B cell (primary cell): ENCODE measurements around the gene CACNB2. TPM values are rescaled to one million over a fixed set of nuclear protein-coding genes. Genes with fewer than 3 reads are reported as not detected.

Experiments used
- ATAC-seq: fragments of 200-7000 bp; cut with Tn5 transposase; one replicate; pipeline ENCODE4 v1.10.0; 2021; ENCODE audit warnings: low read depth, mild to moderate bottlenecking, moderate number of reproducible peaks, moderate library complexity
- CTCF ChIA-PET: fragments of 350-600 bp; sonication (Branson Sonifier 250); formaldehyde crosslinking; loops from one replicate; lab custom pipeline; 2021; ENCODE audit warnings: antibody characterized with exemption, inconsistent platforms; lab: Charles Lee
- POLR2A ChIA-PET: fragments of 350-600 bp; sonication (Branson Sonifier 250); formaldehyde crosslinking; loops from one replicate; lab custom pipeline; 2021; ENCODE audit warnings: antibody characterized with exemption; lab: Charles Lee
- DNase-seq: peaks from one replicate; pipeline ENCODE4 v3.0.0; 2013
- H2AFZ ChIP-seq: 2 replicates; pipeline ENCODE4 v1.6.1; 2012; ENCODE audit warnings: mild to moderate bottlenecking, low read depth, low read length; ENCODE audit not compliant: insufficient read depth, poor library complexity, severe bottlenecking
- H3K27ac ChIP-seq, 2 donors: 1 replicate in 1 of 2; 2 replicates in 1 of 2; pipeline ENCODE4 v1.5.1; 2012 to 2013; ENCODE audit warnings: low read length in 2 of 2, mild to moderate bottlenecking in 2 of 2, moderate library complexity in 1 of 2
- H3K27me3 ChIP-seq, 4 experiments: fragments of 200-600 bp in 1 of 4; sonication (generic) in 1 of 4; replicated peaks in 1 of 4; 1 replicate in 2 of 4; 2 replicates in 2 of 4; pipeline versions ENCODE4 v1.6.1 to v1.7.0; 2013 to 2016; ENCODE audit warnings: low read length in 3 of 4, mild to moderate bottlenecking in 2 of 4, mixed read lengths in 1 of 4, moderate library complexity in 1 of 4; ENCODE audit not compliant: insufficient read depth in 4 of 4, control insufficient read depth in 3 of 4; ENCODE audit errors: control extremely low read depth in 1 of 4
- H3K36me3 ChIP-seq, 2 experiments: replicated peaks in 1 of 2; 1 replicate in 1 of 2; 2 replicates in 1 of 2; pipeline versions ENCODE4 v1.6.1 to v1.7.1; 2013; ENCODE audit warnings: low read length in 1 of 2; ENCODE audit not compliant: insufficient read depth in 2 of 2, control insufficient read depth in 1 of 2; ENCODE audit errors: control extremely low read depth in 1 of 2, extremely low read depth in 1 of 2
- H3K4me1 ChIP-seq, 2 donors: fragments of 200-600 bp in 1 of 2; sonication (generic) in 1 of 2; 1 replicate in 1 of 2; 2 replicates in 1 of 2; pipeline versions ENCODE4 v1.5.1 to v1.6.1; 2013 to 2017; ENCODE audit warnings: low read length in 2 of 2; ENCODE audit not compliant: control insufficient read depth in 2 of 2, insufficient read depth in 2 of 2
- H3K4me2 ChIP-seq: replicated peaks from 2 replicates; pipeline ENCODE3; 2012; ENCODE audit warnings: mild to moderate bottlenecking, low read depth, low read length; ENCODE audit not compliant: poor library complexity, severe bottlenecking
- H3K4me3 ChIP-seq, 5 experiments: fragments of 200-600 bp in 1 of 5; sonication (generic) in 1 of 5; 1 replicate in 3 of 5; 2 replicates in 2 of 5; pipeline versions ENCODE4 v1.5.1 to v1.7.0; 2011 to 2016; ENCODE audit warnings: low read length in 4 of 5, mild to moderate bottlenecking in 4 of 5, low read depth in 2 of 5, control low read depth in 1 of 5, moderate library complexity in 1 of 5; ENCODE audit not compliant: insufficient read depth in 1 of 5; ENCODE audit errors: control extremely low read depth in 1 of 5, extremely low read depth in 1 of 5
- H3K79me2 ChIP-seq: fragments of 200-600 bp; sonication (generic); one replicate; pipeline ENCODE4 v1.6.0; 2016; ENCODE audit warnings: low read length; ENCODE audit not compliant: control insufficient read depth, insufficient read depth
- H3K9ac ChIP-seq: fragments of 200-600 bp; sonication (generic); 2 replicates; pipeline ENCODE4 v1.6.1; 2017; ENCODE audit warnings: mild to moderate bottlenecking, low read length, moderate library complexity
- H3K9me3 ChIP-seq, 3 donors: one replicate each; pipeline versions ENCODE4 v1.6.1 to v1.7.1; 2013; ENCODE audit warnings: low read length in 2 of 3; ENCODE audit not compliant: control insufficient read depth in 2 of 3, insufficient read depth in 1 of 3; ENCODE audit errors: control extremely low read depth in 1 of 3
- H4K20me1 ChIP-seq: 2 replicates; pipeline ENCODE4 v1.6.0; 2012; ENCODE audit warnings: mild to moderate bottlenecking, low read length; ENCODE audit not compliant: insufficient read depth, control insufficient read depth, poor library complexity, severe bottlenecking
- H3K27ac Mint-ChIP-seq: one replicate; pipeline ENCODE4 v1.8.0; 2021; ENCODE audit warnings: mixed read lengths
- H3K27me3 Mint-ChIP-seq: one replicate; pipeline ENCODE4 v1.8.0; 2021; ENCODE audit warnings: mixed read lengths
- H3K4me1 Mint-ChIP-seq: one replicate; pipeline ENCODE4 v1.8.0; 2021; ENCODE audit warnings: mixed read lengths
- H3K4me3 Mint-ChIP-seq: one replicate; pipeline ENCODE4 v1.8.0; 2021; ENCODE audit warnings: mixed read lengths
- H3K9me3 Mint-ChIP-seq: one replicate; pipeline ENCODE4 v1.8.0; 2022; ENCODE audit warnings: mixed read lengths; ENCODE audit not compliant: insufficient read depth
- EZH2 ChIP-seq: IDR thresholded peaks from 2 replicates; pipeline ENCODE4 v1.6.1; 2012; ENCODE audit warnings: borderline replicate concordance, low read depth, mild to moderate bottlenecking, moderate library complexity, low read length; ENCODE audit not compliant: insufficient read depth, poor library complexity, severe bottlenecking
- WGBS: methylation state at CpG from one replicate; pipeline ENCODE4 v1.1.5; 2013; ENCODE audit warnings: missing lambda C conversion rate; ENCODE audit not compliant: insufficient coverage; 5-methylcytosine and 5-hydroxymethylcytosine counted together
- intact Hi-C: fragments of 100-400 bp; cut with micrococcal nuclease; formaldehyde crosslinking; loops from one replicate; pipeline ENCODE4 v1.10.0; 2022
- polyA plus RNA-seq: library from polyadenylated mRNA; depleted of rRNA; stranded (reverse); fragments of >200 nt; gene quantifications from 2 replicates; pipeline ENCODE4 v1.2.3, GENCODE V29; 2012
- total RNA-seq, 2 donors: library from RNA; stranded (reverse); fragments of 120-200 nt in 1 of 2; gene quantifications; 1 replicate in 1 of 2; 2 replicates in 1 of 2; pipeline versions ENCODE4 v1.2.3 to v1.2.4, GENCODE V29; 2013 to 2022
- TF ChIP-seq, protein P1 (sequence below): fragments of 200-600 bp; IDR thresholded peaks from one replicate; pipeline ENCODE4 v1.8.0; 2022; ENCODE audit warnings: antibody characterized with exemption, mild to moderate bottlenecking

CACNB2 gene
- total and polyA plus RNA-seq, 2 donors (not counting 1 experiment from before 2014, with no cell fraction given): not detected

DNA sequence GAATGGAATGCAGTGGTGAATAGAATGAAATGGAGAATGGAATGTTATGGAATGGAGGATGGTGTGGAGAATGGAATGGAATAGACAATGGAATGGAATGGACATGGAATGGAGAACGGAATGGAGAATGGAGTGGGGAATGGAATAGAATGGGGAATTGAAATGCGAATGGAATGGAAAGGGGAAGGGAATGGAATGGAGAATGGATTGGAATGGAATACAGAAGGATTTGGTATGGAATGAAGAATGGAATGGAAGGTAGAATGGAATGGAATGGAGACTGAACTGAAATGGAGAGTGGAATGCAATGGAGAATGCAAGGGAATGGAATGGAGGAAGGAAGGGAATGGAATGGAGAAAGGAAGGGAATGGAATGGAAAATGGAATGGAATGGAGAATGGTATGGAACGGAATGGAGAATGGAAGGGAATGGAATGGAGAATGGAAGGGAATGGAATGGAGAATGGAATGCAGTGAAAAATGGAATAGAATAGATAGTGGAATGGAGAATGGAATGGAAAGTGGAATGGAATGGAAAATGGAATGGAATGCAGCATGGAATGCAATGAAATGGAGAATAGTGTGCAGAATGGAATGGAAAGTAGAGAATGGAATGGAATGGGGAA, 416.4 kb downstream of the CACNB2 start:
- Mint-ChIP-seq H3K27ac (no peak overlapping the region), H3K9me3 (no peaks in the 10 kb centered on the region), H3K4me3 (no peak overlapping the region), H3K27me3 (no peaks in the 10 kb centered on the region), H3K4me1 (no peaks in the 10 kb centered on the region)
- H3K36me3 ChIP-seq: peaks cover 8 to 56% of the 10 kb centered on the region in 2 experiments
- H3K27me3 ChIP-seq: no peaks in the 10 kb centered on the region
- H3K4me3 ChIP-seq: no peak overlapping the region
- ATAC-seq (no peak), DNase-seq (no peak)
- CTCF ChIA-PET: no interaction called here
- H3K4me2 ChIP-seq: no peak overlapping the region
- 100% methylated on average over 3 of the region's 3 CpGs for WGBS
- intact Hi-C loops: no loop called here
- no peaks in the 10 kb centered on the region for H3K79me2 ChIP-seq
- H3K4me1 ChIP-seq: no peaks in the 10 kb centered on the region
- H3K9me3 ChIP-seq: peaks cover 0 to 43% (median 7%) of the 10 kb centered on the region in 3 donors
- no peak overlapping the region for H3K9ac ChIP-seq
- no peak overlapping the region for H2AFZ ChIP-seq
- H4K20me1 ChIP-seq: no peaks in the 10 kb centered on the region
- TF ChIP-seq, protein P1, sequence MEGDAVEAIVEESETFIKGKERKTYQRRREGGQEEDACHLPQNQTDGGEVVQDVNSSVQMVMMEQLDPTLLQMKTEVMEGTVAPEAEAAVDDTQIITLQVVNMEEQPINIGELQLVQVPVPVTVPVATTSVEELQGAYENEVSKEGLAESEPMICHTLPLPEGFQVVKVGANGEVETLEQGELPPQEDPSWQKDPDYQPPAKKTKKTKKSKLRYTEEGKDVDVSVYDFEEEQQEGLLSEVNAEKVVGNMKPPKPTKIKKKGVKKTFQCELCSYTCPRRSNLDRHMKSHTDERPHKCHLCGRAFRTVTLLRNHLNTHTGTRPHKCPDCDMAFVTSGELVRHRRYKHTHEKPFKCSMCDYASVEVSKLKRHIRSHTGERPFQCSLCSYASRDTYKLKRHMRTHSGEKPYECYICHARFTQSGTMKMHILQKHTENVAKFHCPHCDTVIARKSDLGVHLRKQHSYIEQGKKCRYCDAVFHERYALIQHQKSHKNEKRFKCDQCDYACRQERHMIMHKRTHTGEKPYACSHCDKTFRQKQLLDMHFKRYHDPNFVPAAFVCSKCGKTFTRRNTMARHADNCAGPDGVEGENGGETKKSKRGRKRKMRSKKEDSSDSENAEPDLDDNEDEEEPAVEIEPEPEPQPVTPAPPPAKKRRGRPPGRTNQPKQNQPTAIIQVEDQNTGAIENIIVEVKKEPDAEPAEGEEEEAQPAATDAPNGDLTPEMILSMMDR: no peak
- TF ChIP-seq EZH2: no peak
- POLR2A ChIA-PET: no interaction called here
- no peak overlapping the region for H3K27ac ChIP-seq

DNA sequence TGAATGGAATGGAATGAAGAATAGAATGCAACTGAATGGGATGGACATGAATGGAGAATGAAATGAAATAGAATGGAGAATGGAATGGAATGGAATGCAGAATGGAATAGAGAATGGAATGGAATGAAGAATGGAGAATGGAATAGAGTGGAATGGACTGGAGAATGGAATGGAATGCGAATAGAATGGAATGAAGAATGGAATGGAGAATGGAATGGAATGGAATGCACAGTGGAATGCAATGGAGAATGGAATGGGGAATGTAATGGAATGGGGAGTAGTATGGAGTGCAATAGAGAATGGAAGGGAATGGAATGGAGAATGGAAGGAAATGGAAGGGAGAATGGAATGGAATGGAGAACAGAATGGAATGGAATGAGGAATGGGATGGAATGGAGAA, 417.7 kb downstream of the CACNB2 start:
- no peak overlapping the region for H3K27ac Mint-ChIP-seq
- Histone ChIP-seq H3K27ac (no peak overlapping the region), H3K27me3 (no peaks in the 10 kb centered on the region), H3K36me3 (peaks cover 13 to 54% of the 10 kb centered on the region in 2 experiments), H2AFZ (no peak overlapping the region), H3K79me2 (no peaks in the 10 kb centered on the region), H3K9me3 (peaks cover 0 to 55% (median 10%) of the 10 kb centered on the region in 3 donors), H3K4me3 (no peak overlapping the region), H4K20me1 (no peaks in the 10 kb centered on the region), H3K4me2 (no peak overlapping the region), H3K4me1 (no peaks in the 10 kb centered on the region), H3K9ac (no peak overlapping the region)
- intact Hi-C loops: no loop called here
- no peaks in the 10 kb centered on the region for H3K4me1 Mint-ChIP-seq
- ChIA-PET CTCF (no interaction called here), POLR2A (no interaction called here)
- TF ChIP-seq EZH2: no peak
- TF ChIP-seq, protein P1: no peak
- H3K4me3 Mint-ChIP-seq: no peak overlapping the region
- DNase-seq (no peak), ATAC-seq (no peak)
- 89% methylated on average over 1 of the region's 1 CpG for WGBS
- no peaks in the 10 kb centered on the region for H3K27me3 Mint-ChIP-seq
- no peaks in the 10 kb centered on the region for H3K9me3 Mint-ChIP-seq
